Left renal pelvis (tissue), 4 donors: Measurements from ENCODE around the gene DLX5. TPM values are rescaled to one million over a fixed set of nuclear protein-coding genes. Genes with fewer than 3 reads are reported as not detected.

Source experiments
- DNase-seq, 4 donors: peaks; one replicate each; pipeline ENCODE4 v3.0.0-alpha.2; 2013; ENCODE audit warnings: low read depth in 4 of 4, low spot score in 3 of 4
- polyA plus RNA-seq, 4 donors: library from polyadenylated mRNA; unstranded; fragments of 120-200 nt; gene quantifications; one replicate each; pipeline ENCODE4 v1.2.1, GENCODE V29; 2013; ENCODE audit not compliant: insufficient read length in 4 of 4

DLX5 gene
- polyA plus RNA-seq, 4 donors: 0.13 to 0.90 (median 0.20) TPM

GRCh38 chr7:97018791-97019531 lies 5.7 kb downstream of the DLX5 start:
- no peak for DNase-seq

DNA sequence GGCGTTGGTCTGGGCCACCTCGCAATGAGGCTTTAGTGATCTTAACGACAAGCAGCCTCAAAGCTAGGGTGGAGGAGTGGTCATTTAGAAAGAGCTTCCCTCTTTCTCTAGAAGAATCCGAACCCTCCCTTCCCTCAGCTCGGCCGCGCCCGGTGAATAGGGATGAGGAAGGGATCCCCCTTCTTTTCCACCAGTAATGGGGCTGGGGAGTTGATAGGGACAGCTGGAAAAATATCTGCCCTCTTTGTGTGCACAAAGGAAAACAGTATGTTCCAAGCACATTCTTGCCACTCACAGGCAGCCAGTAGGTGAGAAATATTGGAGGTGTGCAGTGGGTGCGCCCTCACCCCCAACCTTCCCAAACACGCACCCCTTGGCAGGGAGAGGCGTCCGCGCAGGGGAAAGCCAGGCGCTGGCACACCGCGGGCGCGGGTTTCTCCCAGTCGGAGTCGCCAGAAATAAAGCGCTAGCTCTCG lies 6.5 kb downstream of the DLX5 start:
- no peak for DNase-seq

GRCh38 chr7:97017192-97018125 lies 7.2 kb downstream of the DLX5 start:
- DNase-seq: no peak

- no peak for DNase-seq
Observed at GRCh38 chr7:97016381-97017191, 8.0 kb downstream of the DLX5 start.

DNA sequence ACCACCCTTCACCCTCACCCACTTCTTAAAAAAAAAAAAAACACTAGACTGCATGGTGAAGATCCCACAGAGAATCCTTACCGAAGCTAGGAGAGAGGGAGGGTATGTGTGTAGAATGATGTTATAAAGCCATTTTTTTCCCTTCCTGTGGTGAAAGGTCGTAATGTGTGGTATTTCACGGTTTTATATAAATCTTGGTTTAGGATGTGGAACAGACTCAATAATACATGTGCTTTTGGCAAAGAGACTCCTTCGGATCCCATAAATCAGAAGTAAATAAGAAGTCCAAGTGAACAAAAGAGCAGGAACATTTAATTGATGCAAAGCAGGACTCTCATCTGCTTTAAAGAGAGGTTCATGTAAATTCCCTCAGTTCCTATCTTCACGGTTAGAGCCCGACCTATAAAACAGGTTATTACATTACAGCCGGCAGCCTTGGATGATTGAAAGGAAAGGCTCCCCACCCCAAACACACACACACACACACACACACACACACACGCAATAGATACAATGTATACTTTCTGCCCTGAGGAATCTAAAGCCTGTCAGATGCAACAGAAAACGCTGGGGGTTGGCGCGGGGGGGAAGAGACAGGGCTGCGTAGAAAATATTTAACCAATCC lies 8.8 kb downstream of the DLX5 start:
- DNase-seq: no peak

DNA sequence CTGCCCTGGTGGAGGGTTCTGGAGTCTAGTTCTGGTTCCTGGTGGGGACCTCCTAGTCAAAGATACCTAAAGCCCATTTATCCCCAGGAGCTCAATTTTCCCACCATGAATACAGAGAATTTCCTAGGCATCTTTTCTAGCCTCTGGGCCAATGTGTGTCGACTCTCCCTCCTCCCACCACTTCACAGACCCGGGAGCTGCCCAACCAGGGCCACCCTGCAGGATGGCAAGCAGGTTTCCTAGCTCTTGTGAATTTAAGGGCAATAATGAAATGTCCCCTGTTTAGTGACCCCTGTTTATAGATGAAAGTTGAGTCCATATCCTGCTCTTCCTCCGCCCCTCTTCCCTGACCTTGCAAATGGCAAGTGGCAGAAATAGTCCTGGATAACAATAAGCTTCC lies 9.4 kb downstream of the DLX5 start:
- no peak for DNase-seq

- no peak for DNase-seq
Observed at GRCh38 chr7:97014145-97014750, 10.4 kb downstream of the DLX5 start.

DNA sequence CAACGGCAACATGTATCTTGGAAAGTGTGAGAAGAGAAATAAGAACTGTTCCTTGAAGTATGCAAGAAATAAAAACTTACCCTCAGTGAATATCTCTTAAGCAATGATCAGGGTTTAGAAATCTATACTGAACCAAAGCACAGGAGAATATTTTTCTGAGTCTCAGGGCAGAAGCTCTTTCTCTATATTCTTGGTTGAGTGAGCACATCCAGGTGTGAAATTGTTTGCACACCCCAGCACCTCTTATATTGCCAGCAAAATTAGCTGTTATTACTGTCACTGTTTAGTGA lies 10.8 kb downstream of the DLX5 start:
- DNase-seq: no peak

DNA sequence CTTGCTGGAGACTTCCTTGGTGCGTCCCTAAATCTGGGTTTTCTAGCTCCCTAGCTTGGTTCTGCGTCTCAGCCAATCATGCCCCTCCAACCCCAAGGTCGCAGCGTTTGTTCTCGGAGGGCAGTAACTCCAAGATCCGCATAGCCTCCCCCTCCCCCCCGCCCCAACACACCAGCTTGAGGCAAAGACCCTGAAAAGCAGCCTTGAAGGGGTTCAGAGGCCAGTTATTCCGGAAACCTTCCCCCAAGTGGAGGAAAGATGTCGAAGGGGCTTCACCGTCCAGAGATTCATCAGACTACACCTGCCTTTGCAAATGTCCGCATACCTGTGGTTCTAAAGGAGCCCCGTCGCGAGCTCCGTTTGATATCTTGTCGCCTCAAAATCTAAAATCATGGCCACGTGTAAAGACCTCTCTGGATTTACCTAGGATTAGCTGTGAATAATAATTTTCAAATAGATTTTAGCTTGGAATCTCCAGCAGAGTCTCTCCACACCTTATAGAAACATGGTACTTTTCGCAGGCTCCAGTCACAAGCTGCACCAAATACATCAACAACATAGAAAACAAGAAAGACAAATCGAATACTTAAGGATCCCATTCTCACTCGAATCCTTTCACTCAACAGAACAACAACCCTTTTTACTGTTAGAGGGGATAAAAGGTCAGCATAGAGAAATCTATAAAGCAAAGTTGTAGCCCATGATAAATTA lies 11.3 kb downstream of the DLX5 start:
- DNase-seq: no peak

DNA sequence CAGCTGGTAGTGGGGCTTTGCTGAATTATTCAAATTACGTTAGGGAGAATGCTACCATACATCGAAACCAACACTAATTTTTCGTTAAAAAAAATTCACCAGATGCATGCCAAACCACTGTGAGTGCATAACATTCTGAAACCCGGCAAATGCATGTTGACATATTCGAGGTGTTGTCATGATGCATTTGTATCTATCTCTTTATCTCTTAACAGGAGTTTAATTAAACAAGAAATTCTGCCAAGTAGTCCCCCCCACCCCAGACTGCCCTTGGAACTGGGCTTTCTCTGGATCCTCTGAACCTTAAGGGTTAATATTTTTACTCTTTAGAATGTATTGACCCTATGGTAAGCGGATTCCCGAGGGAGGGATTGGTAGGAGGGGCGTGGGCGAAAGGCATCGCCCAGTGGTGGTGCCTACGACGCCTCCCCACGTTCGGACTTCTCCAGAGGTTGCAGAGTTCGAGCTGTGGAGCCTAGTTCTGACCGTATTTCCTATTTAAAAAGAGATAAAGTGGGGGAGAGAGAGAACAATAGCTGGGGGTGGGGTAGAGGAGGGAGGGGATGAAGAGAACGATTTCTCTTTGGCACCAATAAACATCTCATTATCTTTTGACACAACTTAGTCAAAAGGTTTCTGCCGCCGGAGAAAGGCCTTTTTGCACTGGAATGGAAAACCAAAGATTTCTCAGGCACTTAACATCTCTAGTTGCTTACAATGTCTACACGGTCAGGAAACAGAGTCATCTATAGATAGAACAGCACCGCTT lies 12.1 kb downstream of the DLX5 start:
- no peak for DNase-seq

DNA sequence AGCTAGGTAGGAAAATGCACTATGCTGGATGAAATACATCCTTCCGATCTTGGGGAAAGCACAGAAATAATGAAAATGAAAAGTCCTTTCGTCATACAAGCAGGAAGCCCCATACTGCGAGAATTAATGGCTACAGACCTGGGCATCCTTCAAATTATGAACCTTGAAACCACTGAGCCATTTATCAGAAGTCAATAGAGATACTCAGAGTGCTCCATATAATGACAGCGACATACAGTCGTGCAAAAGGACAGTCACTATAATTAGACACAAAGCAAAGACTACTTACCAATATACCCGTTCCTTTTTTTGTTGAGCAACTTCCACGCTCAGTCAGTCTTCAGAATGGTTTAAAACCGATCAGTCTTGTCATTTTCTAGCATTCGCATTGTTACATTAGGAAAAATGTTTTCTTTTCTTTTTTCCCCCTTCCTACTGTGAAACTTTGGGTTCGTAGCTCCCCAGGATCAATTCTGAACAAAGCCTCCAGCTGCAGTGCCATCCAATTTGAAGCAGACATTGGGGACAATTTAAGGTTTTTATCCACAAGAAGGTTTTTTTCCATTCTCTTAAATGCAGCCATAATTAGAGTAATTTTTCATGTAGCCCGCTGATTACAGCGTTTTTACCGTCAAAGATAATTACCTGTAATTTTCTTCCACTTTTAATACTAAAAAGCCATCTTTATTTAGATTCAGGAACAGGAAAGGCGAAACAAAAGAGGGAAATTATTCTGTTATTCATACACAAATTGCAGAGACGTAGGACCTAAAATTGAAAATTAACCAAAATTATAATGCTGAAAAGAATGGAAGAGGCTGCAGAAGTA lies 12.9 kb downstream of the DLX5 start:
- DNase-seq: no peak

- no peak for DNase-seq
Observed at GRCh38 chr7:97011104-97011503, 13.5 kb downstream of the DLX5 start.

- DNase-seq: no peak
Observed at GRCh38 chr7:97009753-97010732, 14.6 kb downstream of the DLX5 start.

- DNase-seq: no peak
Observed at GRCh38 chr7:97008275-97008917, 16.2 kb downstream of the DLX5 start.

GRCh38 chr7:97007583-97007861 lies 17.1 kb downstream of the DLX5 start:
- no peak for DNase-seq

DNA sequence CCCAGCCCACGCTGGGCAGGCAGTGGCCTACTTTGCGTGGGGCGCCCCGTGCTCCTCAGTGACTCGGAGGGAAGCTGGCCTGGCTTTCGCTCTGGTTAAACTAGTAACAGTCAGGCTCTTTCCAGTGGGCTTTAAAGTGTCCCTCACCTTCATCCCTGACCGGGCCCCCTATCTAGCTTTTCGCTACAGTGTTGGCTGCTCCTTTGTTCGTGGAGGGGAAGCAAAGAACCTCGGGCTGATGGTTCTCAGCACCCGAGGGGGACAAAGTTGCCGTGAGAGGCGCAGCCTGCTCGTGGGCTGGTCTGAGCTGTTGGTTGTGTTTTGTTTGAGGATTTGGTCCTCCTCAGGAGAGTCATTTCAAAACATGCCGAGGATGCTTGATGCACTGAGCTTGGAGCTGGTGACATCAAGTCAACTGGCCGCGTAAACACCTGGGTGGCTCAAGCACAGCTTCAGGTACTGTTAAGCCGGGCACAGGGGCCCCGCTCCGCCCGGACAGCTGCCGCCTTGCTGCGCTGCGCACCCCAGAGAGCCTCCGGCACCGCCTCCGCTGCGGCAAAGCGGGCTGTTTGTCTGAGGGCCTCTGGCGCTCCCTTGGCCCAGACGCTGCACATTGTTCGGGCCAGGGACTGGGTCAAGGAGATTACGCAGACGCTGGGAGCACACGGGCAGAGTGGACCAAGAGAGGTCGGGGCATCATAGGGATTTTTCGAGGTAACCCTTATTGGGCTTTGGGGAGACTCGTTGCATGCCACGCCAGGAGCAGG lies 17.6 kb downstream of the DLX5 start:
- DNase-seq: no peak
